HepG2 (cell line): Measurements from ENCODE around the gene AARS1. TPM values are rescaled to one million over a fixed set of nuclear protein-coding genes. Genes with fewer than 3 reads are reported as not detected.

Source experiments
- ATAC-seq: fragments of 200-7000 bp; cut with Tn5 transposase; 3 replicates; pipeline ENCODE4 v1.9.1; 2020; ENCODE audit warnings: mild to moderate bottlenecking, moderate library complexity
- BruUV-seq: library from RNA; stranded (reverse); fragments of 400-500 nt; replicated peaks from 2 replicates; lab custom pipeline; 2021; lab: Mats Ljungman, UMichigan
- CTCF ChIA-PET: fragments of 300-600 bp; formaldehyde crosslinking; extraction: SDS; loops from one replicate; lab custom pipeline; 2021; ENCODE audit warnings: low total read pairs, inconsistent platforms, low intra/inter-chr PET ratio; lab: Yijun Ruan, JAX
- POLR2A ChIA-PET: fragments of 350-600 bp; sonication (Branson Sonifier 250); formaldehyde crosslinking; loops from one replicate; lab custom pipeline; 2020; ENCODE audit warnings: antibody characterized with exemption, inconsistent platforms; lab: Yijun Ruan, JAX
- DNase-seq: peaks from one replicate; pipeline ENCODE4 v3.0.0-alpha.2; 2015; ENCODE audit warnings: low spot score
- FAIRE-seq: peaks from 3 replicates; lab custom pipeline; 2011; peaks lifted over from hg19 to GRCh38; lab: Jason Lieb, UNC
- H2AFZ ChIP-seq: one replicate; pipeline ENCODE4 v1.6.1; 2011; ENCODE audit warnings: low read length, inconsistent platforms
- H3K27ac ChIP-seq: fragments of 300-600 bp; 3 replicates; pipeline ENCODE4 v1.8.0; 2011; ENCODE audit warnings: mixed run types, mild to moderate bottlenecking, mixed read lengths, low read length, inconsistent platforms; ENCODE audit not compliant: insufficient read depth; ENCODE audit errors: extremely low read length
- H3K27me3 ChIP-seq, 2 experiments: fragments of 200-600 bp in 1 of 2; 2 replicates in 1 of 2; 3 replicates in 1 of 2; pipeline versions ENCODE4 v1.6.0 to v1.8.0; 2011; ENCODE audit warnings: low read length in 2 of 2, mild to moderate bottlenecking in 2 of 2, moderate library complexity in 2 of 2, inconsistent platforms in 1 of 2; ENCODE audit not compliant: insufficient read depth in 2 of 2, control insufficient read depth in 1 of 2
- H3K36me3 ChIP-seq, 2 experiments: fragments of 200-600 bp in 1 of 2; replicated peaks in 1 of 2; 2 replicates in 1 of 2; 3 replicates in 1 of 2; pipeline versions ENCODE4 v1.5.1 to v1.8.0; 2011; ENCODE audit warnings: low read length in 2 of 2, inconsistent platforms in 1 of 2; ENCODE audit not compliant: insufficient read depth in 2 of 2, control insufficient read depth in 1 of 2
- H3K4me1 ChIP-seq: 2 replicates; pipeline ENCODE4 v1.5.1; 2012; ENCODE audit warnings: low read length, inconsistent platforms; ENCODE audit not compliant: insufficient read depth
- H3K4me2 ChIP-seq: 2 replicates; pipeline ENCODE4 v1.6.0; 2011; ENCODE audit warnings: low read depth, low read length, inconsistent platforms
- H3K4me3 ChIP-seq, 3 experiments: fragments of 200-600 bp in 1 of 3; sonication (generic), shearing (Covaris generic) in 1 of 3; replicated peaks in 1 of 3; 2 replicates each; pipeline ENCODE4 v1.5.1; 2011 to 2016; ENCODE audit warnings: low read length in 3 of 3, inconsistent platforms in 2 of 3, low read depth in 2 of 3, mild to moderate bottlenecking in 2 of 3, control low read depth in 1 of 3, mixed read lengths in 1 of 3; ENCODE audit not compliant: insufficient read depth in 1 of 3
- H3K79me2 ChIP-seq: one replicate; pipeline ENCODE4 v1.6.1; 2011; ENCODE audit warnings: low read length, inconsistent platforms; ENCODE audit not compliant: insufficient read depth
- H3K9ac ChIP-seq: 2 replicates; pipeline ENCODE4 v1.6.0; 2011; ENCODE audit warnings: mild to moderate bottlenecking, low read depth, low read length, inconsistent platforms; ENCODE audit not compliant: insufficient read depth
- H3K9me3 ChIP-seq: 2 replicates; pipeline ENCODE4 v1.5.1; 2012; ENCODE audit warnings: mild to moderate bottlenecking, low read length
- H4K20me1 ChIP-seq: 2 replicates; pipeline ENCODE4 v1.6.0; 2011; ENCODE audit warnings: inconsistent platforms, mild to moderate bottlenecking, low read length, moderate library complexity; ENCODE audit not compliant: insufficient read depth
- ADNP ChIP-seq: sonication (generic); formaldehyde crosslinking; IDR thresholded peaks from 2 replicates; pipeline ENCODE4 v1.4.0; 2020; ENCODE audit warnings: missing genetic modification reagents
- DPF2 ChIP-seq: sonication (generic); formaldehyde crosslinking; IDR thresholded peaks from 2 replicates; pipeline ENCODE4 v1.4.0; 2020; ENCODE audit warnings: mild to moderate bottlenecking, low read depth, missing genetic modification reagents, borderline replicate concordance
- GATAD1 ChIP-seq: IDR thresholded peaks from 2 replicates; pipeline ENCODE4 v1.6.1; 2016; ENCODE audit warnings: missing genetic modification reagents, missing compliant biosample characterization
- JUND ChIP-seq: sonication (generic); formaldehyde crosslinking; IDR thresholded peaks from 2 replicates; pipeline ENCODE4 v1.8.0; 2022; ENCODE audit warnings: mild to moderate bottlenecking, missing genetic modification reagents
- ZNF235 ChIP-seq: sonication (generic); formaldehyde crosslinking; IDR thresholded peaks from 2 replicates; pipeline ENCODE4 v1.8.1; 2023; ENCODE audit warnings: mild to moderate bottlenecking, missing genetic modification reagents, borderline replicate concordance
- ZNF619 ChIP-seq: sonication (generic); formaldehyde crosslinking; IDR thresholded peaks from 2 replicates; pipeline ENCODE4 v1.4.0; 2020; ENCODE audit warnings: mild to moderate bottlenecking, missing genetic modification reagents
- ZNF768 ChIP-seq: sonication (generic); formaldehyde crosslinking; IDR thresholded peaks from 2 replicates; pipeline ENCODE4 v1.4.0; 2020; ENCODE audit warnings: missing genetic modification reagents
- WGBS: methylation state at CpG from one replicate; pipeline ENCODE4 v1.1.6; 2017; ENCODE audit warnings: low lambda C conversion rate; 5-methylcytosine and 5-hydroxymethylcytosine counted together
- in situ Hi-C: cut with HindIII; loops from 2 replicates; pipeline ENCODE4 v1.10.0; 2017; ENCODE audit warnings: low pct_unique_long_range_greater_than_20kb; ENCODE audit not compliant: extremely low pct_ligation_motif_present
- intact Hi-C: fragments of 100-400 bp; cut with micrococcal nuclease; formaldehyde crosslinking; loops from one replicate; pipeline ENCODE4 v1.10.0; 2022; ENCODE audit not compliant: unreplicated experiment
- polyA plus RNA-seq, 8 experiments: library from polyadenylated mRNA; depleted of rRNA in 3 of 8; stranded (reverse) in 7 of 8; unstranded in 1 of 8; fragments of >200 nt; fragmentation: Illumina TruSeq in 4 of 8; extraction: Trizol in 4 of 8; gene quantifications; 2 replicates each; pipeline versions ENCODE4 v1.2.1 to v1.2.3, GENCODE V29; 2011 to 2016; ENCODE audit warnings: low read depth in 4 of 8, missing spikeins in 1 of 8, mixed read lengths in 1 of 8; ENCODE audit not compliant: insufficient read depth in 1 of 8
- total RNA-seq, 5 experiments: library from RNA; depleted of rRNA; stranded (reverse); fragments of >200 nt; fragmentation: Illumina TruSeq; extraction: Trizol; gene quantifications; 2 replicates each; pipeline ENCODE4 v1.2.3, GENCODE V29; 2016; ENCODE audit warnings: low read depth in 1 of 5
- TF ChIP-seq, protein P1 (sequence below): sonication (generic); formaldehyde crosslinking; IDR thresholded peaks from 2 replicates; pipeline ENCODE4 v1.5.1; 2020; ENCODE audit warnings: missing genetic modification reagents, mild to moderate bottlenecking, borderline replicate concordance
- TF ChIP-seq, protein P2 (sequence below): sonication (generic); formaldehyde crosslinking; IDR thresholded peaks from 2 replicates; pipeline ENCODE4 v1.4.0; 2020; ENCODE audit warnings: mild to moderate bottlenecking, missing genetic modification reagents
- TF ChIP-seq, protein P3 (sequence below): IDR thresholded peaks from 2 replicates; pipeline ENCODE4 v1.6.1; 2016; ENCODE audit warnings: missing genetic modification reagents, missing compliant biosample characterization
- TF ChIP-seq, protein P4 (sequence below): sonication (generic); formaldehyde crosslinking; IDR thresholded peaks from 2 replicates; pipeline ENCODE4 v1.4.0; 2020; ENCODE audit warnings: missing genetic modification reagents
- TF ChIP-seq, protein P5 (sequence below): sonication (generic); formaldehyde crosslinking; conservative IDR thresholded peaks from 2 replicates; pipeline ENCODE4 v1.8.1; 2023; ENCODE audit warnings: missing genetic modification reagents
- TF ChIP-seq, protein P6 (sequence below): sonication (generic); formaldehyde crosslinking; IDR thresholded peaks from 2 replicates; pipeline ENCODE4 v1.5.0; 2020; ENCODE audit warnings: missing genetic modification reagents, mild to moderate bottlenecking, borderline replicate concordance

The AARS1 gene
- total and polyA plus RNA-seq, 2 of the 13 experiments (the other 11 are each of a cell fraction or from before 2014, with no cell fraction given), result 107 to 132 TPM

DNA sequence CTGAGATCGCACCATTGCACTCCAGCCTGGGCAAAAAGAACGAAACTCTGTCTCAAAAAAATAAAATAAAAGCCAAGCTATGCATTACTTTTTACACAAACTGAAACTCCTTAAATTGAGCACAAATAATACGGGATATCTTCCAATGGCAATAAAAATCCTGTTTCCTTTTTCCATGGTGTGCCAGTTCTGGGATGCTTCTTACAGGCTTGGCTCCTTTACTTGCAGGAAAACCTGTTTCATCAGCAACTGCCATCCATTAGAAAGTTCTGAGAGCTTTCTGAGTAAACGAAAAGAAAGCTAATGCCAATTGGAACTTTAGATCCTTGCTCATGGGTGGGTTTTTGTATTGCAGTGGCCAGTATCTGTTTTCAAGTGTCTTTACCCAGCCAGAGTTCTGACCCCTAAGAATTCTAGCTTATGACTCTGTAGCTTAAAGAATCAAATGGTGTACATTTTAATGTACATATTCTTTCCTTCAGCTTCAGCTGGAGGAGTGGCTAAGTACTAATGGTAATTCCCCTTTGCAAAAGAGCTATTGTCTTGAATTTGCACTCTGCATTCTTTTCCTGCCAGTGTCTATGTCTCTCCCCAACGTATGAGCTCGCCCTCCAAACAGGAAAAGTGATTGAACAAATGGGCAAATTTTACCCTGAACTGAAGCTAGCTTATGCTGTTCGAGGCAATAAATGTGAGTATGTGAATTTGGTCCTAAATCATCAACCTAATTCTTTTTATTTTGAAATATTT lies 35.9 kb upstream of the AARS1 start:
- WGBS, result 96% methylated on average over 7 of the region's 7 CpGs
- POLR2A ChIA-PET, result interaction anchor here (0.6 to 1.9 kb wide), 4 partner anchors 15 to 56 kb away, joined by 3 to 5 read pairs (median 4); partner anchors contain the start of genes DDX19A and DDX19B
- Histone ChIP-seq H3K27me3 (no peaks in the 10 kb centered on the region), H3K27ac (no peak overlapping the region), H3K4me2 (no peak overlapping the region), H3K9me3 (no peaks in the 10 kb centered on the region), H4K20me1 (no peaks in the 10 kb centered on the region), H3K4me3 (no peak overlapping the region), H3K4me1 (no peaks in the 10 kb centered on the region), H3K36me3 (peaks cover 27 to 45% of the 10 kb centered on the region in 2 experiments), H3K9ac (no peak overlapping the region), H2AFZ (no peak overlapping the region), H3K79me2 (no peaks in the 10 kb centered on the region)
- intact Hi-C loops, result no loop called here
- CTCF ChIA-PET, result no interaction called here
- FAIRE-seq (no peak), DNase-seq (no peak), ATAC-seq (no peak)
- TF ChIP-seq ADNP (CRISPR knock-in tag) (no peak), GATAD1 (CRISPR knock-in tag) (no peak), ZNF619 (CRISPR knock-in tag) (no peak), DPF2 (no peak), ZNF768 (CRISPR knock-in tag) (no peak), ZNF235 (CRISPR knock-in tag) (no peak), JUND (CRISPR knock-in tag) (no peak)
- TF ChIP-seq, protein P1, sequence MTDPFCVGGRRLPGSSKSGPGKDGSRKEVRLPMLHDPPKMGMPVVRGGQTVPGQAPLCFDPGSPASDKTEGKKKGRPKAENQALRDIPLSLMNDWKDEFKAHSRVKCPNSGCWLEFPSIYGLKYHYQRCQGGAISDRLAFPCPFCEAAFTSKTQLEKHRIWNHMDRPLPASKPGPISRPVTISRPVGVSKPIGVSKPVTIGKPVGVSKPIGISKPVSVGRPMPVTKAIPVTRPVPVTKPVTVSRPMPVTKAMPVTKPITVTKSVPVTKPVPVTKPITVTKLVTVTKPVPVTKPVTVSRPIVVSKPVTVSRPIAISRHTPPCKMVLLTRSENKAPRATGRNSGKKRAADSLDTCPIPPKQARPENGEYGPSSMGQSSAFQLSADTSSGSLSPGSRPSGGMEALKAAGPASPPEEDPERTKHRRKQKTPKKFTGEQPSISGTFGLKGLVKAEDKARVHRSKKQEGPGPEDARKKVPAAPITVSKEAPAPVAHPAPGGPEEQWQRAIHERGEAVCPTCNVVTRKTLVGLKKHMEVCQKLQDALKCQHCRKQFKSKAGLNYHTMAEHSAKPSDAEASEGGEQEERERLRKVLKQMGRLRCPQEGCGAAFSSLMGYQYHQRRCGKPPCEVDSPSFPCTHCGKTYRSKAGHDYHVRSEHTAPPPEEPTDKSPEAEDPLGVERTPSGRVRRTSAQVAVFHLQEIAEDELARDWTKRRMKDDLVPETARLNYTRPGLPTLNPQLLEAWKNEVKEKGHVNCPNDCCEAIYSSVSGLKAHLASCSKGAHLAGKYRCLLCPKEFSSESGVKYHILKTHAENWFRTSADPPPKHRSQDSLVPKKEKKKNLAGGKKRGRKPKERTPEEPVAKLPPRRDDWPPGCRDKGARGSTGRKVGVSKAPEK (CRISPR knock-in tag), result no peak
- TF ChIP-seq, protein P2, sequence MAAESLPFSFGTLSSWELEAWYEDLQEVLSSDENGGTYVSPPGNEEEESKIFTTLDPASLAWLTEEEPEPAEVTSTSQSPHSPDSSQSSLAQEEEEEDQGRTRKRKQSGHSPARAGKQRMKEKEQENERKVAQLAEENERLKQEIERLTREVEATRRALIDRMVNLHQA (CRISPR knock-in tag), result no peak
- TF ChIP-seq, protein P3, sequence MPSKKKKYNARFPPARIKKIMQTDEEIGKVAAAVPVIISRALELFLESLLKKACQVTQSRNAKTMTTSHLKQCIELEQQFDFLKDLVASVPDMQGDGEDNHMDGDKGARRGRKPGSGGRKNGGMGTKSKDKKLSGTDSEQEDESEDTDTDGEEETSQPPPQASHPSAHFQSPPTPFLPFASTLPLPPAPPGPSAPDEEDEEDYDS (CRISPR knock-in tag), result no peak
- TF ChIP-seq, protein P4, sequence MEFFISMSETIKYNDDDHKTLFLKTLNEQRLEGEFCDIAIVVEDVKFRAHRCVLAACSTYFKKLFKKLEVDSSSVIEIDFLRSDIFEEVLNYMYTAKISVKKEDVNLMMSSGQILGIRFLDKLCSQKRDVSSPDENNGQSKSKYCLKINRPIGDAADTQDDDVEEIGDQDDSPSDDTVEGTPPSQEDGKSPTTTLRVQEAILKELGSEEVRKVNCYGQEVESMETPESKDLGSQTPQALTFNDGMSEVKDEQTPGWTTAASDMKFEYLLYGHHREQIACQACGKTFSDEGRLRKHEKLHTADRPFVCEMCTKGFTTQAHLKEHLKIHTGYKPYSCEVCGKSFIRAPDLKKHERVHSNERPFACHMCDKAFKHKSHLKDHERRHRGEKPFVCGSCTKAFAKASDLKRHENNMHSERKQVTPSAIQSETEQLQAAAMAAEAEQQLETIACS (CRISPR knock-in tag), result no peak
- TF ChIP-seq, protein P5, sequence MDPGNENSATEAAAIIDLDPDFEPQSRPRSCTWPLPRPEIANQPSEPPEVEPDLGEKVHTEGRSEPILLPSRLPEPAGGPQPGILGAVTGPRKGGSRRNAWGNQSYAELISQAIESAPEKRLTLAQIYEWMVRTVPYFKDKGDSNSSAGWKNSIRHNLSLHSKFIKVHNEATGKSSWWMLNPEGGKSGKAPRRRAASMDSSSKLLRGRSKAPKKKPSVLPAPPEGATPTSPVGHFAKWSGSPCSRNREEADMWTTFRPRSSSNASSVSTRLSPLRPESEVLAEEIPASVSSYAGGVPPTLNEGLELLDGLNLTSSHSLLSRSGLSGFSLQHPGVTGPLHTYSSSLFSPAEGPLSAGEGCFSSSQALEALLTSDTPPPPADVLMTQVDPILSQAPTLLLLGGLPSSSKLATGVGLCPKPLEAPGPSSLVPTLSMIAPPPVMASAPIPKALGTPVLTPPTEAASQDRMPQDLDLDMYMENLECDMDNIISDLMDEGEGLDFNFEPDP (CRISPR knock-in tag), result no peak
- TF ChIP-seq, protein P6, sequence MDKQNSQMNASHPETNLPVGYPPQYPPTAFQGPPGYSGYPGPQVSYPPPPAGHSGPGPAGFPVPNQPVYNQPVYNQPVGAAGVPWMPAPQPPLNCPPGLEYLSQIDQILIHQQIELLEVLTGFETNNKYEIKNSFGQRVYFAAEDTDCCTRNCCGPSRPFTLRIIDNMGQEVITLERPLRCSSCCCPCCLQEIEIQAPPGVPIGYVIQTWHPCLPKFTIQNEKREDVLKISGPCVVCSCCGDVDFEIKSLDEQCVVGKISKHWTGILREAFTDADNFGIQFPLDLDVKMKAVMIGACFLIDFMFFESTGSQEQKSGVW (CRISPR knock-in tag), result no peak
- BruUV-seq, result no TSS peak
- in situ Hi-C loops, result no loop called here
